DLD1 (cell line): ENCODE results near the gene PF4V1.

Experiments
- in situ Hi-C: cut with HindIII; loops from 2 replicates; pipeline ENCODE4 v1.10.0; 2017; ENCODE audit warnings: low sequenced_read_pairs

Gene PF4V1

DNA sequence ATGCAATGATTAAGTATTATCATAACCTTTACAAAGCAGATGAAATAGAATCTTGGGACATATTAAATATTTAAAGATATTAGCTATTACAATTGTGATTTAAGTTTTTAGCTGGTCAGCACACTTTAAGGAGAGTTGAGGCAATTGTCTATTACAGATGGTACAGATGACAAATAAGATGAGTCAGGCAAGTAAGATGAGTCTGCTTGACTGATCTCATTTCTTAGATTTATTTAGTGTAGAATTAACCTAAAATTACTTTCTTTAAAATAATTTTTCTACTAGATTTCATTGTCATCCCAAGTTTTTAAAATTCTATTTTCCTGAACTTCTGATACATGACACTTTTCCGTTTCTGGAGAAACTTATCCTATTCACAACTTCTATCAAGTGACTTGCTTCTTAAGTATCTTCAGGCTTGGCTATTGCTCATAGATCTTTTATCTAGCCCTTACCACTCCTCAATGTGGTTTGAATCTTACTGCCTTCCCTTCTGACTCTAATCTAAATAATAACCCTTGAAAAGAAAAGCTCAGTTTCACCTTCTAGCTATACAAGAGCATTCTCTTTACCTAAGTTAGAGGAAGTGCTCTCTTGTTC is 49.0 kb downstream of the PF4V1 start:
- in situ Hi-C loops: no loop called here

DNA sequence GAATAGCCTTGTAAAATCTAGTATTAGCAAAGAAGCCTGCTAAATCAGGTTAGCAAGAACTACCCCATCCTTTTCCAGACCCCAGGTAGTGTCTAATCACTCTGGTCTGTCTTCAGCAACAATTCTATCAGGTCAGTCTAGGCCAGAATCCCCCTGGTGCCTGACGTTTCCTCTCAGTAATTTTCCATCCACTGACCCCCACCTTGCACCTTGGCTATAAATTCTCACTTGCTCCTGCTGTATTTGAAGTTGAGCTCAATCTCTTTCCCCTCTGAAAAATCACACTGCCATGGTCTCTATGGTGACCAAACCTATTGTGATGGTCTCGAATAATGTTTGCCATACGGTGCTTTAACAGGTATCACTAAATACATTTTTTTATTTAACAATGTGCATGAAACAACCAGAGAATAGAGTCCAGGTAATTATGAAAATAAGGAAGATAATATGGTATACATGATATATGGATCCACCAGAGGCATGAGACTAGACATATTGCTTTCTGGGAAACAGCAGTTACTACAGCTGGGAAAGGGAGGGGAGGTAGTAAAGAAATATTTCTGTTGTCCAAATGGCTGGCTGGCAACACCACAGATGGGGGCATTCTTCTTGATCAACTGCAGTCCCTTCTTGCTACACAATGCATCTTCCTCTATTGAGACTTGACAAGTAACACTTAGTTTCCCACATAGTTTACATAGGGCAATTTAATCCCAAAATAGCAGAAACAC is 49.9 kb downstream of the PF4V1 start:
- in situ Hi-C loops: no loop called here
